GM18499 (cell line): ENCODE results near the gene CTRB1.

Experiments used
- ATAC-seq: cut with Tn5 transposase; IDR thresholded peaks from one replicate; pipeline ENCODE4 v1.9.1; 2021; ENCODE audit warnings: moderate number of reproducible peaks; ENCODE audit not compliant: insufficient read depth, unreplicated experiment

Gene CTRB1

DNA sequence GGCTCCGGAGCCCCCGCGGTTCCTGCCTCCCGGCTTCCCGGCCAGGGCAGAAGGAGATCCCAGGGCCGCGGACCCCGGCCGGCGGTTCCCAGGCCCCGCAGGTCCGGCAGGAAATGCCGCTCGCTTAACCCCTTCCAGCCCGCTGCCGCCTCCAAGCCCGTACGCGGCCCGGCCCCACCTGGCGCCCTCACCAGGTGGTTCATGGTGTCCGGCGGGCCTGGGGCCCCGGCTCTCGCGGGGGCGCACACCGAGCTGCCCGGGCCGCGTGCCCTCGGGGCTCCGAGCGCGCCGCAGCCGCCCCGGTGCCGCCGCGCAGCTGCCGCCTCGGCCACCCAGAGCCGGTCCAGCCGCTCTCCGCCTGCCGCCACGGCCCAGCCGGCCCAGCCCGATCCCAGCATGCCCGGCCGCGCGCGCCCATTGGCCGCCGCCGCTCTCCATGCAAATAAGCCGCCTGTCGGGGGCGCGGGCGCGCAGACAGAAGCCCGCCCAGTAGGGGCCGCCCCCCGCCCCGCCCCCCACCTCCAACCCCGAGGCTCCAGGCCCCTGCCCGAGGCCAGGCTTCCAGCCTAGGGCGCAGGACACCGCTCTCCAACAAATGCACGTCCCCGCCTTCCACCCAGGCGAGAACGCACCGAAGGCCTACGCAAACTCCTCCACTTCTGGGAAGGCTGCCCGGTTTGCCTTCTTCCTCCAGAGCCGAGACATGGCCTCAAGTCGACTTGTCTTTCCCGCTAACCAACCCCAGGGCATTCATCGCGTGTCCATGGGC lies 32.7 kb downstream of the CTRB1 start, which contains the start of gene BCAR1:
Gene BCAR1, minus strand, starts transcription at position 345 of the 769 bp plus-strand sequence. Its CDS starts 142 bp downstream, at position 203.
- ATAC-seq = peak; percentile 62

DNA sequence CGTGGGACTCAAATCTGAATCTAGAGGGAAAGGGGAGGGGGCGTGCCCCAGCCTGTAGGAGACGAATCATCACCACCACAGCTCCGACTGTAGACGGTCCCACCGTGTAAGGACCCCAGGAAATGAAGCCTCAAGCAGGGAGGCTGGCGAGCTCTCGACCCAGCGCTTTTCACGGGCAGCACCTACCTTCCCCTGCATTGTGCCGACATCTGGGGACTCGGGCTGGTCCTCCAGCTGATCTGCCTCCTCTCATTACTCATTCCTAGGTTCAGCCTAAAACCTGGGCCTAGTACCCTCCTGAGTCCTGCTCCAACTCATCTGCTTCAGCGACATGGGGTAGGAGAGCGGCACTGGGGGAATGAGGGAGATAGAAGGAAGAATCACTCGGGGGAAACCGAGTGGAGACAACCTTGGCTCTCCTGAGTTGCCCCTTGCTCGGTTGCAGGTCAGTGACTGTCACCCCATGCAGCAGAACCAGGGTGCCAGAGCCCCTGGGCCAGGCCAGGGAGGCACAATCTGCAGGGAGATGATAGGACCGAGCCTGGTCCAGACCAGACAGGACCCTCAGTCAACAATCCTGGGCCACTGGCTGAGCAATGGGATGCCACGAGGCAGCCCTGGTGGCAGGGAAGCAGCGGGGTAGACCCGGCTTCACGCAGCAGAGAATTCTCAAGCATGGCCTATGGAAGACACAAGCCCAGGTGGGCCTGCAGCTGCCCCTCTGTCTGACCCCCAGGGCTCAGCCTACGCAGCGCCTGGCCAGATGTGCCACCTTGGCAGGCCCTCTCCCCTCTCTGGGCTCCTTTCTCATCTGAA lies 33.5 kb downstream of the CTRB1 start:
- ATAC-seq = no peak

DNA sequence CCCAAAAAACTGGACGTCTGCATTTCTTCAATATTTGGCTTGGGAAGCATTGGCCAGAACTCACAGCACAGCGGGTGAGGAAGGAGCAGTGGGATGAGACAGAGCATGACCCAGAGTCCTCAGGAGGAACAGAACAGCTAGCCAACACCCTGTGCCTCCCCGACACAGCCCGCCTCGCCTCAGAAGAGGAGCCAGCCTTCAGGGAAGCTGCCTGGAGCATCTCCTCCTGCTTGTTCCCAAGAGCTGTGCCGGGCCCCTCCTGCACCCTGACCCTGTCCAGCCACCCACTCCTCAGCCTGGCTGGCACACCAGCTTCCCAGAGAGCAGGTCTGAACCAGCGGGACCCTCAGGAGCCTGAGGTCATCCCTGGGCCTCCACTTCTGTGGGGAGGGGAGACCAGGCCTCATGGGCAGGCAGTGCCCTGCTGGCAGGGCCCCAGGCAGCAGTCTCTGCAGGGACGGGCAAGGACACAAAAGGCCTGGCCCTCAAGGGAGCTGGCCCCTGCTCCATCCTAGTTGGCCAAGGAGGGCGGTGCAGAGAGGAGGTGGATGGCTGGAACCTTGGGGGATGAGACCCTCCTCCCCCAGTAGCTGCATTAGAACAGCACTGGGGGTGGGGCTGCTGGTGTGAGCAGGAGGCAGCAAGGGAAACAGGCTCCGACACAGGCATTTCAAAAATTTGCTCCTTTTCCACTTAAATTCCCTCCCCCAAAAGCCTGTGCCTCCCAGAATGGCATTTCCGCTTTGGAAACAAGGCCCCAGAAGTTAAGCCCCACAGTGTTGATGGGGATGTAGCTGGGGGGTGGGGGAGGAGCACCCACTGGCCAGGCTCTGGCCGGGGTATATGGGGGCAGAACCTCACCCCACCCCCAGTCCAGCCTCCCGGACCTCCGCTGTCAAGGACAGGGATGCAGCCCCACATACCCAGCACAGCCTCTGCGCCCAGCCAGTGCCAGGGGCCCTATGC lies 34.4 kb downstream of the CTRB1 start:
- ATAC-seq = no peak

DNA sequence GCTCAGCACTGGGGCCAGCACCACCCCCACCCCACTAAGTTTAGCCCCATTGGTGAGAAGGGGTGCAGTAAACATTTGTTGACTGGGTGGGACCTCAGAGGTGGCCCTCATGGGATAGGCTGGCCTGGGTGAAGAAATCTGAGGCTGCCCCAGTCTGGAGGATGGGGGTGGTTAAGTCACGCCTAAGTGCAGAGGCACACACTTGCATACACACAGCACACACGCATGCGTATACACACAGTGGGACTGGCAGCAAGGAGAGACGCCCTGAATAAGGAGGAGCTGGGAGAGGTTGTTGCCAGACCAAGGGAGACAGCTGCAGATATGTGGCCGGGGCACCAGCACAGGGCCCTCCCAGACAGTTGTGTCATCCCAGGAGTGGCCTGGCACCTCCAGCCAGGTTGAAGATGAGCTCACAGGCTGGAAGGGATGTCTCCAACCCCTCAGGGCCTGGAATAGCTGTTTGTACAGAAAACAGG lies 35.6 kb downstream of the CTRB1 start:
- ATAC-seq = no peak

DNA sequence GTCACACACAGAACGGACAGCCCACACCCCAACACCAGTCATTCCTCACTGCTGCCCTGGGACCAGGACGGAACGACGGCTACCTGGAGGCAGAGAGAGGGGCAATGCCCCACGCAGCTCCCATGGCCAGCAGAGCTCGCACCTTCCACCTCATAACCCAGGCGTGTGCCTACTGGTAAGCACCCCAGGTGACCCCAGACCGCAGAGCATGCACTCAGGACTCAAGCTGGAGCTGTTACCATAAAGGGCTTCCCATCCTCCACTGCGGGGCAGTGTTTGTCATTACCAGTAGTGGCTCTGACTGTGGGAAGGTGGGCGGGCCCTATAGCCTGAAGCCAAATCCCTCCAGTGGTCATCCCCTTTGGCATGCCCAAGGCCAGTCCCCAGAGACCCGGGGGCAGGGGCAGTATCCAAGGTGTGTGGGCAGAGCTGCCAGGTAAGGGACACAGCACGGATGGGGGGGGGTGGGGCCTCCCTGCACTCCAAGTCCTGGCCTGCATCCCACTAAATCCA lies 37.3 kb downstream of the CTRB1 start:
- no peak for ATAC-seq

DNA sequence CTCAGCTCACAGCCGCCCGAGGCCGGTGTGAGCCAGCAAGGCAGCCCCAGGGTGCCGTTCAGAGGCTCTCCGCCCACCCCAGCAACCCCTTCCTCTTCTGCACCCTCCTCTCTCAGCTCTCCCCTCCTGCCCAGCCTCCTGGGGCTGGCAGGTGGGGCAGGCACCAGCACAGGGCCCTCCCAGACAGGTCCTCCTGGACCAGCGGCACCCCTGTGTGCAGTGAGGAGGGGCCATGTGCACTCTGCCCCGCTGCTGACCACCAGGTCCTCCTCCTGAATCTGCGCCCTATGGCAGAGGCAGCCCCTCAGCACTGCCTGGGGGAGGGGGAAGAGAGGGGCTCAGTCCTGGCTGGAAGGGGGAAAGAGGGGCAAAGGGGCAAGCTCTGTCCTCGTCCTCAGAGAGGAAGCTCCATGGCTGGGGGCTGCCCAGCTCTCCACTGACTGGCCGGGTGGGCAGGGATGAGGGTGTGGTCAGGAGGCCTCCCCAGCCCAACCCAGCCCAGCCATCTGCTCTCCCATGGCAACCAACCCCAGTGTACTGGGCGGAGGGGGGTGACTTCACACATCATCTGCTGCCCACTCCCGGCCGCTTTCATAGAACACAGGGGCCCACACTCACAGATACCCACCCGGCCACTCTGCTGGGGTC lies 38.0 kb downstream of the CTRB1 start:
- no peak for ATAC-seq

DNA sequence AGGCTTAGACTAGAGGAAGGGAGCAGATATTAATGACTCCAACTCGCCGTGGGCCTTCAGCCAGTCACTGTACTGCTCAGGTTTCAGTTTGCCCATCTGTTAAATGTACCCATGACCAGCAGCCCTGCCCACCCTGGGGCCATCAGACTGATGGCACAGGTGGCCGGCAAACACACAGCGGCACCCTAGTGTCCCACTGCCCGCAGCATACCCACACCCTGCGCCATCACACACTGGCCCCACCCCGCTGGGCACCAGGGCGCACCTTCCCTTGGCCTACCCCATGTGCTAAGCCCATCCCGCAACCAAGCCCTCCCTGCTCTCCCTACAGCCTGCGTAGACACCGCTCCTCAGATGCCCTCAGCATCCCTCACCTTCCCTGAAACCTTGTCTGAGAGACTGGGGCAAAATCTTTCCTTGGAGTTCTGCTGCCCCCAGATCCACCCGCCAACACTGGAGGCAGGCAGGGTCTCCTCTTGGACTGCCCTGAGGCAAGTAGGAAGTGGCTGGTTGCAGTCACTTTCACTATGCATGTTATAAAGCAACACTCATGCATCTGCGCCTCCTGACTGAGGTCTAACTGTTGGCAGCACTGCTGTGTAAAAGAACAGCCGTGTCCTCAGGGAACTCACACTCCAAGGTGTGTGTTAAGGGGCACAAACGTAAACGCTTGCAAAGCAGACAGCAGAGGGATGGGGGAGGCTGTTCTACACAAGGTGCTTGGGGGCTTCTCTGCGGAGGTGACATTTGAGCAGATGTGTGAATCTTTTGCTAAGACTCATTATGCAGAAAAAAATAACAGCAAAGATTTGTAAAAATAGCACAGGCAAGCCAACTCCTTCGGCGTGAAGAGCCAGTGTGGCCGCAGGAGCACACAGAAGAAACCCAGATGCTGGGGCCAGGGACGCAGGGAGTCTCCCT lies 39.4 kb downstream of the CTRB1 start:
- no peak for ATAC-seq

DNA sequence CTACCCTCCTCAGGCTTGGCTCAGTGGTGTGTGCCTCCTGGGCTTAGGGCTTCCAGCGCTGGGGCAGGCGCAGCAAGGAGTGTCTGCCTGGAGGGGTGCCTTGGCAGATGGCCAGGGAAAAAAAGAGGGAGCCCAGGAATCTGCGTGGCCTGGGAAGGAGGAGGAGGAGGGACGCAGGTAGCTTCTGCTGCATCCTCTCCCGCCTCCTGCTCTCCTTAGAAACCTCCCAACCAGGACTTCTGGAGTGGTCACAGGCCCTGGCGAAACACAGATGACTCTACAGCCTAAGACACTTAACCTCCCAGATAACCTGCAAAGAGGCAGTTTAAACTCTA lies 40.0 kb downstream of the CTRB1 start:
- no peak for ATAC-seq

DNA sequence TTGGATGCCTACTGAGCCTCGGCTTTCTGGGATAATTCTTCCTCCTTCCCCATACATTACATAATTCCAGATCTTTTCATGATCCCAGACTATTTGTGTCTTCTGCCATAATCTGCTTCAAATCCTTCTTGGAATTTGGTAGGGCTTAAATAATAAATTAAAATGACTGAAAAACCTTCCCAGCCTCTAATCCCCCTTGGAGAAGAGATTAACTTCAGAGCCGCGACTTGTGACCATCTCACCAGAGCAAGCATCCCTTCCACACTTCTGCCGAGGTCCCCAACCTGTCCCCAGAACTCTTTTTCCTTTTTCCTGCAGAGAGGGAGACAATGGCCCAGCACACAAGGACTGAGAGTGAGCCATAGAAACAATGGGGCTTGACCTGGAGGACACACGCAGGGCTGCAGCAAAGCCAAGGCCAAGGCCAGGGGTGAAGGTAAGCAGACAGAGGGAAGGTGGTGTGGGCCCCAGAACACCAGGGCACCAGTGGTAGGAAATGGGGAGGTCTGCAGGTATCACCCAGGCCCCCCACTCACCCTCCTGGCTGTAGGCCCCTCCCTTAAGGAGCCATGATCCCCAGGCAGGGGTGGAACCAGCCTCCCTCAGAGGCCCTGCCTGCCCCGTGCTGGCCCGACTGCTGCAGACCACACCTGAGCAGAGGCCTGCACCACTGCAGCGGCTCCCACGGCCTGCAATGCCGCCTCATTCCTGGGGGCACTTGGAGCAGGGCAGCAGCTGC lies 42.2 kb downstream of the CTRB1 start:
- ATAC-seq = no peak

DNA sequence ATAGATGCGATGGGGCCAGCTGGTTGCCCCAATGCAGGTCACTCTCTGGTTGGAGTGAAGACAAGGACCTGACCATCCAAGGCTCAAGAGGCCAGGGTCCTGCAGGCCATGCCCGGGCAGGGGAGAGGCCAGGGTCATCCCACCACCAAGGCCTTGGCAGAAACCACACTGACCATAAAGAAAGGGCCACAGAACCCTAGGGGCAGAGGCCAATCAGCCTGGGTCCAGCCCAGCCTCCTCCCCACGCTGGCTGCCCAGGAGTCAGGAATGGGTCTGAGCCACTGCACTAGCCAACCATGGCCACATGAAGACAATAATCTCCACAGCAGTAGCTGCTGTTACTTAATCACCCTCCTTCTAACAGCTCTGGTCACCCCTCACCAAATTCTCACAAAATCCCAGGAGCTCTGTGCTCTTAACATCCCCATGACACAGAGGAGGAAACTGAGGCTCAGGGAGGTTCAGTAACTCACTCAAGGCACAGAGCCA lies 42.8 kb downstream of the CTRB1 start:
- ATAC-seq = no peak

DNA sequence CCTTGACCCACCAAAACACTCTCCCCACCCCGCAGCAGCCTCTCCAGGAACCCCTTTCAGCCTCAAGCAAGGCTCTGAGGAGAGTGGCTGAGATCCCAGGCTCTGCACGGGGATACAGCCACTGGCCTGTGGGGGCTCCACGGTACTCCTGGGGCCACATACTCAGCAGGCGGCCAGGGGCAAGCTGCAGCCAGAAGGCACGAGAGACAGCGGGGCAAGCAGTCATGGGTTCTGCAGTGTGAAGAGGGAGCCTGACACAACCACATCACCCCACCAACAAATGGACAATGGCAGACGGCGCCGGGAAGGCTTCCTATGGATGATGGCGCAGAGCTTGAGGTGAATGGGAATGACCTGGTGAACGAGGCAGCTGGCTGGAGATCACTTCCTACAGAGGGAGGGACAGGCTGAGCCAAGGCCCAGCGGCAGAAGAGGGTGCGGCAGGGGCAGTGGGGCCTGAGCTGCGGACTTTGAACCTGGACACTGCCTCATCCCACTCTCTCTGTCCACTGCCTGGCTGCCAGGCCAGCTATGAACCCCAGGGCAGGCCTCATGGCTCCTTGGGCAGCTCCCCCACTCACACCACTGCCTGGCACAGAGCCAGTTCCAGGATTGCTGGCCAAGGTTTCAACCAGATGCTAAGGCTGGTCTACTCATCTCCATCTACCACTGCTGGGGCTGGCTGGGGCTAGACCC lies 43.5 kb downstream of the CTRB1 start:
- no peak for ATAC-seq

DNA sequence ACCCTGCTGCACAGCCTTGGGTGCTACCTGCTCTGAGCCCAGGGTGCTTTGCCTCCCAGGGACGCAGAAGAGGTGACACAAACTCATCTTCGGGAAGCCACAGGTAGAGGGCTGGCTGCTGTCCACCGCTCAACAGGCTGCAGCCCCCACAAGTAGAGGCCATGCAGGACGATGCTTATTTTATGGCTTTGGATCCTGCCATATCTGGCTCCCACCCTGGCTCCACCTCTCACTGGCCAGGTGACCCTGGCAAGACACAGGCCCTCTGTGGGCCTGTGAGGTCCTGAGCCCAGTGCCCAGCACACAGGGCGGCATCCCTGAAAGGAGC lies 44.0 kb downstream of the CTRB1 start:
- ATAC-seq = no peak

DNA sequence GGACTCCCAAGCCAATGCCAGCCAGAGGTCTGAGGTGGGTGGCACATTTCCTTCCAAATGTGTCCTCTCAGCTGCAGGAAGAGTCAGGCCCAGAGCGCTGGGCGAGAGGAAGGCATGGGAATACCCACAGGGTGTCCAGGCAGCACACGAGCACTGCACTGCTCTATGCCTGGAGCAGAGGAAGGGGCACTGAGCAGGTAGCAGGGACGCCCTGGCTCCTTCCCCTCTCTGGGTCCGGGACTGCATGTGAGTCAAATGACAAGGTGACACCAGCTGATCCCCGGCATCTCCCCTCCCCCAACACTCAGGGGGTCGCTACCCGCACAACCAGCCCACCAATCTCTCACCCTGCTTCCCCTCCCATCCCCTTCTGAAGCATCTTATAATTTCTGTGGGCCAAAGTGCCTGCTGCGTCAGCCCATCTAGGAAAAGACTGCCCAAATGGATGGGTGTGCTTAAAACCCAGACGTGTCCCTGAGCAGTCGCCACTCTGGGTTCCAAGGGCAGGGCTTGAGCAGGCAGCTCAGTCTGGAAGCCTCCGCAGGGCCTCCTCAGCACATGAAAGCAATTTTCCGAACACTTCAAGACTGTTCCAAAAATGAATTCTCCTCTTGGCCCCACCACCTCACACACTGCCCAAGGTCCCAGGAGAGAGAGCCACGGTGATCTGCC lies 44.6 kb downstream of the CTRB1 start:
- ATAC-seq = no peak

DNA sequence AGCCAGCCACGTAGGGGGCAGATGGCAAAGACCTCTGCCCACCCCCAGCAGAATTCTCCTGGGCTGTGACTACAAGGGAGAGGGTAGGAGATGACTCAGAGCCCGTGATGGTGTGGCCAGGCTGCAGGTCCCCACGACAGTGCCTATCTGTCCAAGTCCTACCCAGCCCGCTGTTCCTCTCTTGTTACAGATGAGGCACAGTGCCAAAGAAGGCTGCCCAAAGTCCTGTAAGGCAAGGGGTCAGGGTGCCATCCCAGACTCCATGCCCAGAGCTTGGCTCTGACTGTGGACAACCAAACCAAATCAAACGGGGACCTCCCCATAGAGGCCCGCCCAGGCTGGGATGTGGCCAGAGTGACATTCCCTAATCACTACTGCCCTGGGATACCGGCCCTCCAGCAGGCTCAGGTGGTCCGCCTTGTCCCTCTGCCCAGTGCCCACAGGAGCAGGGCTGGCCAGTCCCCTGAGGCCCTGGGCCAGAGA lies 45.2 kb downstream of the CTRB1 start:
- ATAC-seq = no peak

DNA sequence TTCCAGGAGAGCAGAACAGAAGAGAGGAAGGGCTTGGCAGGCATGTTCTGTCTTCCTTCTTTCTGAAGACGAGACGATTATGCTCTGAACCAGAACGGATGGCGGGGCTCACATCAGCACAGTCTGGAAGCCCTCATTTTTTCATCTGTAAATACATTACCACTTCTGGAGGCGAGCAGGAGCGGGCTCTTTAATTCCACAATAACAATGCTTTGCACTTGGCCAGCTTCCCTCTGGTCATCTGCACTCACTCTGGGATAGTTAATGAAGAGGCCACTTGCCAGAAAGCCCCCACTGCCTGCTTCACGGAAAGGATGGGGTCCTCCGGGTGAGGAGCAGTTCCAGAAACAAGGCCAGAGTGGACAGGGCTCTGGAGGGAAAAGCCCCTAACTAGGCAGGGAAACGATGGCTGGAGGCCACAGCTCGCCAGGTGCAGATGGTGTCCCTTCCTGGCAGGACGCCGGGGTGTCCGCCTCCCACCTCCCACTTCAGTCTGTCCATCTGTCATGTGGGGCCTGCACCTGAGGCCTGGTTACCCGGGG lies 45.7 kb downstream of the CTRB1 start:
- no peak for ATAC-seq
